ENCODE data around the gene LYRM1.

LYRM1 gene

GRCh38 chr16:20871941-20872815 is 28.4 kb upstream of the LYRM1 start:
- no peak for DNase-seq (ENCODE audit: low read depth in 2 of 2)

GRCh38 chr16:20873331-20873730 is 27.2 kb upstream of the LYRM1 start:
- no peak for DNase-seq (ENCODE audit: low read depth in 2 of 2)

DNA sequence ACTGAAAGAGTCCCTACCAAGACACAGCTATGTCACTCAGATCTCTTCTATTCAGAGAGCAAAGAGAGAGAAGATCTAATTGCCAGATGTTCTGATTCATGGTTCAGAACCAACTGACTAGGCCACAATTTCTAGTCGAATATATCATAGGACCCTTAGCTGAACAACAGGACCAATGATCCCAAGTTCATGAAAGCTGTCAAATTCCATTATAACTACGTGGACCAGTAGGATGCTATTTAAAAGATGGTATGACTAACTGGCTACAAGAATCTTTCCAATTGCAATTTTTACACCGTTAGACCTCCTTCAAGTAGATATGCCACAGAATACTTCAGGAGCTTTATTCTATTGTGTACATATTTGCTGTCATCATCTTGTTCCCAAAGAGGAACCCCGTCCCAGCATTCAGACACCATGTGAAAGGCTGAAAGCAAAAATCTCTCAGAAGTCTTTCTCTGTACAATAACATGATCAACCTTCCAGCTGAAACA is 26.4 kb upstream of the LYRM1 start:
- DNase-seq (ENCODE audit: low read depth in 2 of 2), result no peak

DNA sequence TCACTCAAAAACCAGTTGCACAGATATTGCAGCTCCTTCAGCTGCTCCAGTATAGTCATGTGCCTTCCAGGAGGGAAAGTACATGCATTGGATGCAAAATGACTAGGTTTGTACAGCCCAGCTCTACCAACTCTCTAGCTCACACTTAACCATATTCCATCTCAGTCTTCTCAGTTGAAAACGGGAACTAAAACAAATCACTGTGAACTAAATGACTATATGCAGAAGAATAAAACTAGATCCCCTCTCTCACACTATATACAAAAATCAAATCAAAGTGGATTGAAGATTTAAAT is 25.3 kb upstream of the LYRM1 start:
- DNase-seq (ENCODE audit: low read depth in 2 of 2), result no peak

GRCh38 chr16:20878682-20879147 is 21.9 kb upstream of the LYRM1 start:
- DNase-seq (ENCODE audit: low read depth in 2 of 2), result no peak

- DNase-seq (ENCODE audit: low read depth in 2 of 2), result no peak
Measured at GRCh38 chr16:20879175-20880040, 21.2 kb upstream of the LYRM1 start.

DNA sequence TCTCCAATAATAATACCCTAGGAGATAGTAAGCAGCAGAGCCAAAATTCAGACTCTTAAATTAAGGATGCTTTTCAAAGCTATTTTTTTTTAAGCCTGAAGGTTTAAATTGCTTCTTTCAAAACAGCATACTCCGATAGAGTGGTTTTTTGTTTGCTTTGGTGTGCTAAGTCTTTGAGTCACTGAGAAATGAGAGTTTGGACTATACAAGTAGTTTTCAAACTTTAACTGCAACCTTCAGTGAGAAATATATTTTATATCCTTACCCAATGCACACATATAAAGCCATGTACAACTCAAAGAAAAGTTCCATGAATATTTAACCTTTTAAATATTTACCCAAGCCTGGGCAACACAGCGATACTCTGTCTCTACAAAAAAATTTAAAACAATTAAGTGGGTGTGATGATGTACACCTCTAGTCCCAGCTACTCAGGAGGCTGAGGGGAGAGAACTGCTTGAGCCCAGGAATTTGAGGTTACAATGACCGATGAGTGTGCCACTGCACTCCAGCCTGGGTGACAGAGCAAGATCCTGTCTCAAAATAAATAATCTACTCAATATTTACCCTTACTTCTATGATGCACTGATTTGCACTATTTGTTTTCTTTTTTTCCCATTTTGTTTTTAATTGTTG is 19.6 kb upstream of the LYRM1 start:
- no peak for DNase-seq (ENCODE audit: low read depth in 2 of 2)

DNA sequence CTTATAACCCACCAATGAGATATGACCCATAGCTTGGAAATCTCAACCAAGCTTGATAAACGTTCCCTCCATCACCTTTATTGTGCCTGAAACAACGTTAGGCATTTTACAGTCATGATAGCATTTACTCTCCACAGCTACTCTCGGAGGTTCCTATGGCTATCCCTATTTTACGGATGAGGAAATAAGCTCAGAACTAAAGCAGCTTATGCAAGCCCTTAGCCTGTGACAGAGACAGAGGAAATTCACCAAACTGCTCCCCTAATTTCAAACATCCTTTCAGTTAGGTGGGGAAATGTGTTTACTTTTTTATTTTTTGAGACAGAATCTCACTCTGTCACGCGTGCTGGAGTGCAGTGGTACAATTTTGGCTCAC is 19.1 kb upstream of the LYRM1 start:
- no peak for DNase-seq (ENCODE audit: low read depth in 2 of 2)

DNA sequence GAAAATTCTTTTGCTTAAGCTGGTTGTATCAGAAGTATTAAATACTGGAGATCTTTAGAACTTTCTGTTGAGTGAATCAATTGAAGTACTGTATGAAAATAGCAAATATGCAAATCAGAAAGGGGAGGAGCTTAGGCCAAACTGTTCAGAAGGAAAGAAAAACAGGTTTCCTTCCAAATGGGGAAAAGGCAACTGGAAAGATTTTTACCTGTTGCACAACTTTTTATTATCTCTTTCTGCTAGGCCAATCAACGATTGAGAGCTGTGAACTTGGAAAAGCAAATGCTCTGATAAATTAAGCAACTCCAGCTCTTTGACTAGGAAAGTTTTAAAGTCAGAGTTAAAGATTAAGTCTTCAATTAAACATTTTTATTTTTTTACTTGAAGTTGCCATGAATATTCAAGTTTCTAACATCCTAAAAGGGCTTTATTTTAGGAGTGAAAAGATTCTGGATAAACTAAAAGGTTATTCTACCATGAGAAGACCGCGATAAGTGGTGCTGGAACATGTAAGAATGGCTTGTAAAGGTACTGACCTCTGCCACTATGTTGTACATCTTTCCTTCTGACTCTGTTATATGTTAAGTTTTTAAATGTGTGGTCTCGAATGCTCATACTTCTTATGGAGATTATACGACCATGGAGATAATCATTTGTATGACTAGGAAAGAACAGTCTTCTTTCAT is 16.9 kb upstream of the LYRM1 start:
- no peak for DNase-seq (ENCODE audit: low read depth in 2 of 2)

GRCh38 chr16:20884240-20884556 is 16.4 kb upstream of the LYRM1 start:
- DNase-seq (ENCODE audit: low read depth in 2 of 2), result no peak

DNA sequence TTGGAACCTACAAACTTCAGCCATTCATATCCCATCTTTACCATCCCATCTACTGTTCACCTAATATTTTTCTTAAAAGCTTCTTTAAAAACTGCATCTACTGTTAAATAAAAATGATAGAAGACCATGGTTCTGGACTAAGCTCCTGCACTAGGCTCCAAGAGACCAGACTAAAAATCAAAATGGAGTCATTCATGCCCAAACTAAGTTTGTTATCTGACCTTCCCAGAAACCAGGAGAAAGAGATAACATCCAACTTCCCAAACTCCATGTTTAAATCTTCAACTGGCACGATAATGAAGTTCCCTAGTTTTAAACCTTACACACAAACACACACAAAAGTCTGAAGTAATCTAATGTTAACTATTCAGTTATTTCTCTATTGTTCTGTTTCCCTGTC is 14.3 kb upstream of the LYRM1 start:
- DNase-seq (ENCODE audit: low read depth in 2 of 2), result no peak

GRCh38 chr16:20887207-20887606 is 13.4 kb upstream of the LYRM1 start:
- no peak for DNase-seq (ENCODE audit: low read depth in 2 of 2)

DNA sequence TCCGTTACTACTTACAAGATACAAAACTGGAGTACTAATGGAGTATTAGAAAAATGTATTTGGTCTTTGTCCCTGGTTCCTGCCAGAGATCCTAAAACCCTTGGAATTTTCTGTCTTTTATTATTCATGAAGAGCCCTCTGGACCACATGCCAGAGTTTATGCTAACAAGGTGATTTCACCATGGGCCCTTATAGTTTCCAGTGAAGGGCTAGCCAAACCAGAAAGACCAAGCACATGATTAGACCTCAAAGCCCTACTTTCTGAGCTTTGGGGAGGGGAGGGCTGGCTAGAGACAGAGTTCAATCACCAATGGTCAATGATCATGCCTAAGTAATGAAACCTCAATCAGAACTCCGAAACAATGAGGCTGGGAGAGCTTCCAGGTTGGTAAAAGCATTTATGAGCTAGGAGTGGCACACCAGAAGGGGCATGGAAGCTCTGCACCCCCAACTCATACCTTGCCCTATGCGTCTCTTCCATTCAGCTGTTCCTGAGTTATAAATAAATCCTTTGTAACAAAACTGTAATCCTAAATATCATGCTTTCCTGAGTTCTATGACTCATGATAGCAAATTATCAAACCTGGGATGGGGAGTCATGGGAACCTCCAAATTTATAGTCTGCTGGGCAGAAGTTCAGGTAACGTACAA is 10.8 kb upstream of the LYRM1 start:
- DNase-seq (ENCODE audit: low read depth in 2 of 2), result no peak

DNA sequence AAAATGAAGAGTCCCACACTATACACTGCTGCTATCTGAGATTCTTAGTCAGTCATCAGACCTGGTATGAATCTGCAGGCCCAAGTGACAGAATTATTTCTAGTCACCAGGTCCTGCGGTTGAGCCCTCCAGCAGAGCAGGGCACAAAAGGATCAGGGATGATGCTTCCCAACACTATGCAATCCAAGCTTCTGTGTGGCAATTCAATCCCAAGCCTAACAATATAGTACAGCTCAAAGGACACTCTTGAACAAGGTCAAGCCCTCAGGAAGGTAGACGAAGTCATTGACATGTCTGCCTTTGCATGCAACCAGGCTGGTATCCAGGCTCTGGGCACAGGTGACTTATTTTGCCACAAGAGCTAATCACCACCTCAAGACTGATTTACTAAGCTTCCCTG is 6.2 kb upstream of the LYRM1 start:
- no peak for DNase-seq (ENCODE audit: low read depth in 2 of 2)

- DNase-seq (ENCODE audit: low read depth in 2 of 2), result no peak
Measured at GRCh38 chr16:20897253-20897897, 3.2 kb upstream of the LYRM1 start.

DNA sequence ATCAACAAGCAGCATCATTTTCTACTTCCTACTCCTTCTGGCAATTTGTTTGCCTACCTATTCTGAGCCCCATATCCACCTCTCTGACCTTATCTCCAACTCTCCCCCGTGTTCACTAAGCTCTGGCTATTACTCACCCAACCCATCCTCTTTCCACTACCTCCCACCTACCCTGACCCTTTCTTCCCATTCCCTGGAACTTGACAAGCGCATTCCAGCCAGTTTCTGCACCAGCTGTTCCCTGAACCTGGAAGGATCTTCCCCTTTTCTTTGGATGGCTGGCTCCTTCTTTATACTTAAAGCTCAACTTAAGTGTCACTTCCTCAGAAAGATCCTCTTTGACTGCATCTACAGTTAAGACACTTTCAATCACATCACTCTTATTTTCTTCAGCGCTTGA is 2.6 kb upstream of the LYRM1 start:
- no peak for DNase-seq (ENCODE audit: low read depth in 2 of 2)

DNA sequence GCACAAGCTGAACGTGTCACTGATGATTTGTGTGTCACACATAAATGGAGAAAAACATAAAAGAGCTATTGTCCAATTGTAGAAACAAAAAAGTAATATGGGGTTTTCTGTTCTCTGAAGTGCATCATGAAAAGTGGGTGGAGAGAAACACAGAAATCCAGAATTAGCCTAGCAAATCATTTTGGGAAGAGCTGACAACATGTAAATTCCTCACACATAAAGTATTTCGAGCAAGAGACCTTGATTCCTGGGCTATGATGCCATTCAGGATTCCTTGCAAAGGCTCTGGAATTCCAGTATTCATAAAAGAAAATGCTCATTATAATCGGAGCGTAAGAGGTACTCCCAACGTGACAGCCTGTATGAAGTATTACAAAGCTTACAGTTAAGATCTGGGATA is 1.5 kb upstream of the LYRM1 start:
- no peak for DNase-seq (ENCODE audit: low read depth in 2 of 2)

- peak in 1 of 2 donors; percentile 3 for DNase-seq (ENCODE audit: low read depth in 2 of 2)
Measured at GRCh38 chr16:20899477-20900298, 883 bp upstream of the LYRM1 start.

GRCh38 chr16:20901068-20901435 is 481 bp downstream of the LYRM1 start:
- no peak for DNase-seq (ENCODE audit: low read depth in 2 of 2)

GRCh38 chr16:20901436-20902112 is 1.0 kb downstream of the LYRM1 start:
- DNase-seq (ENCODE audit: low read depth in 2 of 2), result no peak

Measured in activated CD8-positive, alpha-beta memory T cell treated with anti-CD3 and anti-CD28 coated beads for 4 hours (primary cell).